HG02870 (cell line): ENCODE measurements around the gene ELP5.

Experiments
- ATAC-seq: cut with Tn5 transposase; IDR thresholded peaks from one replicate; pipeline ENCODE4 v1.9.1; 2021; ENCODE audit warnings: mild to moderate bottlenecking, moderate library complexity; ENCODE audit not compliant: unreplicated experiment

Gene ELP5

DNA sequence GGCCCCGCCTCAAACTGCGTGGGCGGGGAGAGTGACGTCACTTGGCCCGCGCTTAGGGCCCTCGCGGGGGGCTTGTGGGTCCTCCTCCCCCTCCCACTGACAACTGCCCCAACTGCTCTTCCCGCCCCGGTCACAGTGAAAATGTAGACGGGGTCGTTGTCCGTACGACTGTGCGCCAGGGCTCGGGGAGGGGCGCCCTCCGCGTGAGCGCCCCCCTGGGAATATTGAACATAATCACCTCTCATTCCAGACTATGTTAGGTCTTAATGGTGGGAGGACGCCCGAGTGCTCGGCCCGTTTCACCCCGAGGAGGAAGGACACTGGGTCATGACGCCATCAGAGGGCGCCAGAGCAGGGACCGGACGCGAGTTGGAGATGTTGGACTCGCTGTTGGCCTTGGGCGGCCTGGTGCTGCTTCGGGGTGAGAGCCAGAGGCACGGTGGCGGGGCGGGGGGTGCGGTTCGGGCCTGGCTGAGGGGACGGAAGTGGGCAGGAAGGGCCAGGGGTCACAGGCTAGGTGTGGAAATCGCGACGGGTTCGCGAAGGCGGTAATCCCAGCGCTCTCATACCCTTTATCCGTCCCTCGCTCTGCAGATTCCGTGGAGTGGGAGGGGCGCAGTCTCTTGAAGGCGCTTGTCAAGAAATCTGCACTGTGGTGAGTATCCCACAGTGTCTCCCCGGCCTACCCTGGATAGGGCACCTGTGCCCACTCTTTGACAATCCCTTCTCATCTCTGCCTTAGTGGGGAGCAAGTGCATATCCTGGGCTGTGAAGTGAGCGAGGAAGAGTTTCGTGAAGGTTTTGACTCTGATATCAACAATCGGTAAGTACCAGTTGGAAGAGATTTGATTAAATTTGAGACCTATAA is at the start of gene ELP5:
TSS of gene ELP5 (plus strand) at position 40 of the 868 bp plus-strand sequence. CDS start at position 376, 336 bp downstream.
- peak; percentile 36 for ATAC-seq

- no peak for ATAC-seq
Measured at GRCh38 chr17:7203391-7203790, 48.6 kb upstream of the ELP5 start.

GRCh38 chr17:7204336-7204735 is 47.7 kb upstream of the ELP5 start:
- ATAC-seq = no peak

- ATAC-seq = peak; percentile 82
Measured at GRCh38 chr17:7204828-7205461, 47.1 kb upstream of the ELP5 start.

DNA sequence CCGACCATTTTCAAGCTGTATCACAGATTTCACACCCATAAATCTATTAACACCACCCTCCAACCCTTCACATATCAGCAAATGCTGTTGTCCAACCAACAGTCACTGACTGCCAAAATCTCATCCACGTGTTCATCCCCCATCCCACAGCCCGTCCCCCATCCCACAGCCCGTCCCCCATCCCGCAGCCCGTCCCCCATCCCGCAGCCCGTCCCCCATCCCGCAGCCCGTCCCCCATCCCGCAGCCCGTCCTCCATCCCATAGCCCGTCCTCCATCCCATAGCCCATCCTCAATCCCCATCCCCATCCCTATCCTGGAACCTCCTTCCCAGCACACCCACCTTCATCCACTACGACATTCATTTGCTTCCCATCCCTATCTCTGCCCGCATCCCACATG is 46.5 kb upstream of the ELP5 start:
- no peak for ATAC-seq

DNA sequence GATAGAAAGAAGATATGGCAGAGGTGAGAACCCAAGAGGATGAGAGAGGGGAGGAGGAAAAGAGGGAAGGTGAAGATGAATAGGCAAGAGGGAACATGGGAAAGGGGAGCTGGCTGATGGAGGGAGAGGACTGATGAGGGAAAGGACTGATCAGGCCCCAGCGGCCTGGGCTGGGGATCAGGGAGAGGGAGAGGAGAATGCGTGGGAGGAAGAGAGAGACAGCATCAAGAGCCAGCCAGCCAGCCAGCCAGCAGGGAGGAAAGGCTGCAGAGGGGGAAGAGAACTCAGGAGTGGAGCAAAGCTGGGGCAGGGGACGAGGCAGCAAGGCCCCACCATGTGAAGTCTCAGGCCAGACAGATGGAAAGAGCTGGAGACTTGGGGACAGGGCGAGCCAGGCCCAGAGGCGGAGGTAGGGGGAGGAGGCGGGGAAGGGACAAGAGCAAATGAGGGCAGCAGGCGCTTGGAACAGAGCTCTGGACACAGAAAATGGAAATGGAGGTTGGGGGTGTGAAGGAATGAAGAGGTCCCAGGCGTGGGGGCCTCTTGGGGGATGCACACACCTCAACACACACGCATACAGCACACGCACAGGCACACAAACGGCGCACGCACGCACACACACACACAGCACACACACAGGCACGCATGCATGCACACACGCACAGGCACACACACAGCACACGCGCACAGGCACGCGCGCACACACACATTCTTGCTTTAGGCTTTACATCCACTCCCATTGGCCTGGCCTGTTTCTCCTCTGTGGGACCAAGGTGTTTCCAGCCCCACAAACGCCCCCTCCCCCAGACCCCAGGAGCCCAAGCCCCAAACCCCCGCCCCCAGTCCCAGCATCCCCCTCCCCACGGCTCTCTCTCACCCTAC is 44.7 kb upstream of the ELP5 start:
- ATAC-seq = no peak

DNA sequence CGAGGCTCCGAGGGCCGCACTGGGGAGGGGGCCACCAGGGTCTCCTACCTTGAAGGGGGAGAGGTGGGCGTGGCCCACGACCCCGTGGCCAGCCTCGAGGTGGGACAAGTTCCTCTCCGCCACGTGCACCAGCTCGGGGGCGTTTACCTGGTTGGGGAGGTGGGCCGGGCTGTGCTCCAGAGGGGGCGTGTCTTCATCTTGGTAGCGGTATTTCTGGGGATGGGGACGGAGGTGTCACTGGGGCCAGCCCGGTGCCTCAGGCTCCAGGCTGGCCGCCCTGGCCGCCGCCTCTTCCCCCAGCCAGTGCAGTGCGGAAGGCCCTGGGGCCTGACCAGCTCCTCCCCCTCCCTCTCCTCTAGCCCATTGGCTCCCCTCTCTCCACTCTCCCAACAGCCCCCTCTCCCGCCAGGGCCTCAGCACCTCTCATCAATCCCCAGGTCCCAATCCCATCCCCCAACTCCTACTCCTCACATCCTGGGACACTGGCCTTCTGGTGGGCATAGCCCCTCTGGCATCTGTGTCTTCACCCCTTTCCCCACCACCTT is 43.9 kb upstream of the ELP5 start:
- no peak for ATAC-seq

- ATAC-seq = no peak
Measured at GRCh38 chr17:7208754-7209460, 43.1 kb upstream of the ELP5 start.

DNA sequence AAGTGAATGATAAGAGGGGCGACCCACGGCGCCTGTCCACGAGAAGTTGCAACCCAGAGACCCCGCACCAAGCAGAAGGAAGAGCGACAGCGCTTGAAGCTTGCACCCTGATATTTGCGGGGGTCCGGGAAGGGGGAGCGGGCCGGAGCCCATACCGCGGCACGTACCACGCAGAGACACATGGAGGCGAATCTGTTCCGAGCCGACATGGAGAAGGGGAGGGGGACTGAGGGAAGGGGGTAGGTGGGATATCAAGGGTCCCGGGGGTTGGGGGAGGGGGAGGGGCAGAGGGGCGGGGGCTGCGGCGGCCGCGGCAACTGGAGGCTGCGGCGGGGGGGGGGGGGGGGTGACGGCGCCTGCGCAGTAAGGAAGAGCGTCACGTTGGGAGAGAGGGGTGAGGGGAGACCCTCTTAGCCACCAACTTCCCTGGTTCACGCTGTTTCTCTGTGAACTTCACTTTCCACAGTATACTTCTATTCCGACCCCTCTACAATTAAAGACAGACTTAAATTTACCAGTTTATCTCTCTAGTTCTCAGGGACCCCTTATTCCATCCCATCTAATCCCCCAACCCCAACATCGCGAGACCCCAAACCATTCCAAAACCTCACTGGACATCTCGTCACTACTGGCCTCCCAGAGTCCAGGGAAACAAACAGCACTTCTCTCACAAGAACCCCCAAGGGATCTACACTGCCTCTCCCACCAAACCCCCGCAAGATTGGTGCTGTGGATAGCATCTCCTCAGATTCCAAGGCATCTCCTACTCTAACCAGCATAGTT is 40.3 kb upstream of the ELP5 start:
- no peak for ATAC-seq

GRCh38 chr17:7213895-7214299 is 38.1 kb upstream of the ELP5 start:
- ATAC-seq = no peak

- ATAC-seq = peak; percentile 73
Measured at GRCh38 chr17:7214300-7215135, 37.5 kb upstream of the ELP5 start.

GRCh38 chr17:7215136-7215638 is 36.8 kb upstream of the ELP5 start:
- ATAC-seq = no peak

GRCh38 chr17:7215652-7216180 is 36.3 kb upstream of the ELP5 start:
- no peak for ATAC-seq

- ATAC-seq = no peak
Measured at GRCh38 chr17:7216242-7217112, 35.5 kb upstream of the ELP5 start.

DNA sequence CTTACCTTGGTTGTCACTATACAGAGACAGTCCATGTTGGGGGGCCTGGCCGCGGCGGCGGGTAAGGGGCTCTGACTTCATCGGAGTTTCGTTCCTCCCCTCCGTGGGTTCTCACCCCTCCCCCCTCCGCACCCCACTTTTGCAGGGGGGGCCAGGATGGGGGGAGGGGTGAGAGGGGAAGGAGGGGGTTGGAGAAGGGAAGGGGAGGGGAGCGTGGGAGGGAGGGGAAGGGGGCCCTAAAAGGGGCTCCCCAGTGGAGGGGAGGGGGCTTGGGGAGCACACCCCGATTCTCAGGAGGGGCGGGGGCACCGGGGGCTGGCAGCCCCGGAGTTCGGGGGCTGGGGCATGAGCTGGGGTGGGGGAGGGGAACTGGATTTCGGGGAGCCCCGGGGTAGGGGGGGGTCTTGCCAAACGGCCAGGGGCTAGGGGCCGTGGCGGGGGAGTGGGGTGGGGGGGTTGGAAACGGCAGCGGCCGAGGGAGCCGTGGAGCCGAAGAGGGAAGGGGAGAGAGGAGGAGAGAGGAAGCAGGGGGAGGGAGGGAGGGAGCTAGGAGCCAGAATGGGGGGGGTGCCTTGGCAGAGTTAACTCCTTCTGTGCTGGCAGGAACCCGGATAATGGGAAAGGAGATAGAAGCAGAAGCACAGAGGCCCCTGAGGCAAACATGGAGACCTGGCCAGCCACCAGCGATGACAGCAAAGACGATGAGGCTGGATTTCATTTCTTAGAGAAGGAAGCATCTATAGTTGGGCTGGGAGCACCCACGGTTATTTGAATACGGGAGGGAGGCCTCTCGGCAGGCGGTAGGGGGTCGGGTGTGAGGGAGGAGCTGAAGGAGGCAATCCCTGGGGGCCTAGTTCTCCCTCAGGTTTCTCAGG is 34.7 kb upstream of the ELP5 start:
- ATAC-seq = no peak

DNA sequence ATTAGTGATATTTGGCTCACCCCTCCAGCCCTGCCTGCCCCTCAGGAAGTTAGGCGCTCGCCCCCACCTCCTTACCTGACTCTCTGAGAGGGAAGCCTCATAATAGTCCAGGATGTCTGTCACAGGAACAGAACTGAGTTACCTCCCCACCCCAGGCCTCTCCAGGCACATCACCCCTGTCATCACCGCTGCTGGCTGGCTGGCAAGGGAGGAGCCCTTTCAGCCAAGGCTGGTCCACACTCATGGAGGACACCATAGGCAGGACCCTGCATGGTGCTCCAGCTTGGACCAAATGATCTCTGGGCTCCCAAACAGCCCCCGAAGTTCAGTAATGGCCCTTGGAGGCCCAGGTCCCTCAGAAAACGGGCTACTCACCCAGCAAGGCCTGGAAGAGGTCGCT is 33.8 kb upstream of the ELP5 start:
- no peak for ATAC-seq
